Ovary (tissue), 3 donors: Measurements from ENCODE around the gene ARMC2.

Experiments
- CTCF ChIP-seq, 3 donors: fragments of 450-650 bp in 2 of 3; fragments of 200-600 bp in 1 of 3; IDR thresholded peaks; one replicate each; pipeline versions ENCODE4 v1.5.1 to v1.8.0; 2016 to 2022; ENCODE audit warnings: antibody characterized with exemption in 3 of 3, mild to moderate bottlenecking in 1 of 3
- POLR2A ChIP-seq: fragments of 450-650 bp; IDR thresholded peaks from one replicate; pipeline ENCODE4 v1.6.1; 2017; ENCODE audit warnings: antibody characterized with exemption, mild to moderate bottlenecking, moderate library complexity
- donor health status: DM: no; HTN: no; CAD: no.

DNA sequence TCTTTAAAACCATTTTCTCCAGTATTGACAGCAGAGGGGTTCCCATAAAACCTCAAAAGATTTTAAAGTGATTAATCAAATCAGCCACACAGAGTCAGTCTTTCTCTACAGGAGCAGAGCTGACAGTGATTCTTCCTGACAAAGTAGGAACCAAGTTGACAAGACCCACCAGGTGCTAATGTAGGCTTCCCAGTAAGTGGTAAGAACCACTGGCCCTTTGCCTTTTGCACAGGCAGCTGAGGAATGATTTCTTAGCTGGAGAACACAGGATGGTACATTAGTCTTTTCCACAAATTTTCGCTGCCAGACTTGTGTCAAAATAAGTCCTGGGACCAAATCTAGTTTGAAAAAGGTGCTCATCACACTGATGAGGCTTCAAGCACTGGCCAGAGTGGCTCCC, 95.8 kb downstream of the ARMC2 start:
- TF ChIP-seq CTCF (IDR thresholded peaks at IDR 0.05) (no peak), POLR2A (no peak)
